ENCODE measurements around the gene PRAC1.

Gene PRAC1

DNA sequence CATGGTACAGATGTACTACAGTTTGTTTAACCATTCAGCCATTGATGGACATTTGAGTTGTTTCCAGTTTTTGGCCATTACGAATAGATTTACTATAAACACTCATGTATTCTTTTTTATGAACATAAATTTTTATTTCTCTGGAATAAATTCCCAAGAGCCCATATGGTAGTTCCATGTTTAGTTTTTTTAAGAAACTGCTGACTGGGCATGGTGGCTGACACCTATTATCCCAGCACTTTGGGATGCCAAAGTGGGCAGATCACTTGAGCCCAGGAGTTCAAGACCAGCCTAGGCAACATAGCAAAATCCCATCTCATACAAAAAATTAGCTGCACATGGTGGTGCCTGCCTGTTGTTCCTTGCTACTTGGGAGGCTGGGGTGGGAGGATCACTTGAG is 30.3 kb downstream of the PRAC1 start:
- no peak for DNase-seq

DNA sequence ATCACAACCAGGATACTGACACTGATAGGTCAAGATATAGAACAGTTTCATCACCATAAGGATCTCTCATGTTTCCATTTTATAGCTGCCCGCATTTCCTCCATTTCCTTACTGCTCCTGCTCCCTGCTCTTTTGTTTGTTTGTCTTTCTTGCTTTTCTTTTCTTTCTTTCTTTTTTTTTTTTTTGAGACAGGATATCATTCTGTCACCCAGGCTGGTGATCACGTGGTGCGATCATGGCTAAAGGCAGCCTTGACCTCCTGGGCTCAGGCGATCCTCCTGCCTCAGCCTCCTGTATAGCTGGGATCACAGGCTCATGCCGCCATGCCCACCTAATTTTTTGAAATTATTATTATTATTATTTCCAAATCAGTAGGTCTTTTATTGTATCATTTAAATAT is 31.7 kb downstream of the PRAC1 start:
- DNase-seq = no peak

DNA sequence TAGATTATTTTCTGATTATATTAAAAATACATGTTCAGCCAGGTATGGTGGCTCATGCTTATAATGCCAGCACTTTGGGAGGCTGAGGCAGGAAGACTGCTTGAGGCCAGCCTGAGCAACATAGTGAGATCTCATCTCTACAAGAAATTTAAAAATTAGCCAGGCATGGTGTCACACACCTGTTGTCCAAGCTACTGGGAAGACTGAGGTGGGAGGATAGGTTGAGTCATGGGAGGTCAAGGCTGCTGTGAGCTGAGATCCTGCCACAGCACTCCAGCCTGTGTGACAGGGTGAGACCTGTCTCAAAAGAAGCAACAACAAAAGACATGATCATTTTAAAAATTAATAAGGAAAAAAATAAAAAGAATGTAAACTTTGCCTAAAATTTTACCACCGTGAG is 40.7 kb downstream of the PRAC1 start:
- no peak for DNase-seq

DNA sequence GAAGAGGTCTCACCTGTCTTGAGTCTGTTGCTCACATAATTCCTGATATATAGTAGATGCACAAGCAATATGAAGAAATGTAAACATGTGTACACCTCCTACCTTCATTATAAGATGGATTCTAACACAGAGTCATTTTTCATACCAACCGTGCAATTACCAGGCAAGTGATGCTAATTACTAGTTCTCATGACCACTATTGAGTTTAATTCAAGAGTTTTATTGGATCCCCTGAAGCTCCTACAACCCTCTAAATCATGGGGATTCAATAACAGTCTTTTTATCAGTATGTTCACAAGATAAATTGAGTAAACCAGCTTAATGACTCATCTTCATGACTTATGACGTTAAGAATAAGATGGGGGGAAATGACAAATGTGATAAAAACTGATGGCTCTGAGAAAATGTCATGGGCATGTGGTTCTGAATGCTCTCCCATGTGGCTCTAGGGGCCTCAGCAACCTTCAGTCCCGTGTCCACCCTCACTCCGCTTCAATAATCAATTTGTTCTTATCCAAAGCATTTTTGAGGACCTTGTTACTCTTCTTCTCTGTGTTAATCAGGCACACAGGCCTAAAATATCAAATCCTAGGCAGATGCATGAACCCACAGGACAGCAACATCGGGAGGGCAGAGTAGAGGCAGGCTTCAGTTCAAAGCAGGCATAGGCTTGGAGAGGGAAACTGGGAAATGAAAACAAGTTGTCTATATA is 42.8 kb downstream of the PRAC1 start:
- DNase-seq = no peak

DNA sequence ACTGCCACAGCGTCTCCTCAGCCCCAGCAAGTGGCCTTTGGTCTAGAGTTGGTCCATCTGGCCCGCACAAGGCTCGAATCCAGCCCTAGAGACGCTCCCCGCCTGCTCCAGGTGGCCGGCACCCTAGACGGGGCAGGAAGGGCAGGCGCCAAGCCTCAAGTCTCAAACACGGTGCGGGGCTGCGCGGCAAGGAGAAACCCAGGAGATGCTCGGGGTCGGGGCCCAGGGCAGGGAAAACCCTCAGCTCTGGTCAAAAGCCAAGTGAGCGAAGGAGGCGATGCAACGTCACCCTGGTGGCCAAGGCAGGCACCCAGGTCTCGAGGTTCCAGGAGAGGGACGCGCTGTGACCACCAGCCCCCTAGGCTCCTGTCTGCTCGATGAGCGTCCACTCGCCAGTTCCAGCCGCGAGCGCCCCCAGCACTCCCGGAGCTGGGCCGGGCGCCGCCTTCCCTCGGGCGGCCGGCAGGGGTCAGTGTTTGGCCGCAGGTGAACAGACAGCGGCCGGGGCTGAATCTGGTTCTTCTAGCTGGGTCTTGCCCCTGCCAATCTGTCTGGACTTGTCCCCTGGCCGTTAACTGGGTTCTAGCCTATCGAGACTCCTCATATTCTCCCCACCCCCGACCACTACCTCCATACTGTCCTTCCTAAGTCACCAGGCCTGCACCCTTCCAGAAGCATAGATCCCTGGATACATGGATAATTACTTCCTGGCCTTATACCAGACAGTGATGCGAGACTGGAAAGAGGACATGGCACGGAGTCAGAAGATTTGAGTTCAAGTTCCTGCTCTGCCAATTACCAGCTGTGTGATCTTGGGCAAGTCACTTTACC is 44.0 kb downstream of the PRAC1 start:
- DNase-seq = peak; percentile 42 to 69

DNA sequence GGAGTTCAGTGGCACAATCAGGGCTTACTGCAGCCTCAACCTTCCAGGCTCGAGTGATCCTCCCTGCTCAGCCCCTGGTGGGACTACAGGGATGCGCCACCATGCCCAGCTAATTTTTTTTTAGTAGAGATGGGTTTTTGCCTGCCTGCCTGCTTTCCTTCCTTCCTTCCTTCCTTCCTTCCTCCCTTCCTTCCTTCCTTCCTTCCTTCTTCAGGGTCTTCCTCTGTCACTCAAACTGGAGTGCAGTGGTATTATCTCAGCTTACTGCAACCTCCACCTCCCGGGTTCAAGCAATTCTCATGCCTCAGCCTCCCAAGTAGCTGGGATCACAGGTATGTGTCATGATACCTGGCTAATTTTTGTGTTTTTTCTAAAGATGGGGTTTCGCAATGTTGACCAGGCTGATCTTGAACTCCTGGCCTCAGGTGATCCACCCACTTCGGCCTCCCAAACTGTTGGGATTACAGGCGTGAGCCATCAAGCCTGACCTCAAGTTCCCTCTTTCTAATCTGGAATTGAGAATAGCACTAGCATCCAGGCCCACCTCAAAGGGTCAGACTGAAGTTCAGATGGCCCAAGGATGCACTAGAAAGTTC is 45.3 kb downstream of the PRAC1 start:
- DNase-seq = no peak

DNA sequence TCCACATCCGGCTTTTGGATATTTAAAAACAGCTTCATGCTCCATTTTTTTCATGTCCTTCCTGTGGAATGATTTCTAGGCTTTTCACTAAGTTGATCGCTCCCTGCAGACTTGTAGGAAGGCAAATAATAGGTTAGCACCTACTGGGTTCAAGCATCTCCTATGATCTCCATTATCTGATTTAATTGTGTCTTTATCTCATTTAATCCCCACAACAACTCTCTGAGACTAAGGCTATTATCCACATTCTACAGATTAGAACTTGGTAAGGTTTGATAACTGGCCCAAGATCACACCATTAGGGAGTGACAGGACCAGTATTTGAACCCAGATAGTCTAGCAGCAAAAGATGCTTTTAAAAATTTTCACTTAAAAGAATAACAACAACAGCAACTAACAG is 50.0 kb downstream of the PRAC1 start:
- DNase-seq = no peak
